Loucy (cell line): ENCODE measurements around the gene MALAT1.
A peak's percentile ranks its signal among the peaks of the same experiment; 100 is the strongest.

Experiments used
- H2AFZ ChIP-seq: fragments of 200-600 bp; sonication (generic); 2 replicates; pipeline ENCODE4 v1.6.0; 2016; ENCODE audit warnings: antibody characterized with exemption, mild to moderate bottlenecking, low read length, moderate library complexity
- H3F3A ChIP-seq: fragments of 200-600 bp; 2 replicates; pipeline ENCODE4 v1.6.0; 2016; ENCODE audit warnings: antibody characterized with exemption, low read depth, mild to moderate bottlenecking
- H3K27me3 ChIP-seq: fragments of 200-600 bp; sonication (generic); 2 replicates; pipeline ENCODE4 v1.6.1; 2014; ENCODE audit warnings: low read length, mild to moderate bottlenecking; ENCODE audit not compliant: insufficient read depth, poor library complexity, severe bottlenecking
- H3K36me3 ChIP-seq: fragments of 200-600 bp; sonication (generic); 2 replicates; pipeline ENCODE4 v1.6.1; 2016; ENCODE audit warnings: low read length; ENCODE audit not compliant: insufficient read depth
- H3K4me1 ChIP-seq: fragments of 200-600 bp; sonication (generic); 2 replicates; pipeline ENCODE4 v1.5.1; 2014; ENCODE audit warnings: low read length, mild to moderate bottlenecking; ENCODE audit not compliant: insufficient read depth, poor library complexity, severe bottlenecking
- H3K4me2 ChIP-seq: fragments of 200-600 bp; sonication (generic); 2 replicates; pipeline ENCODE4 v1.6.0; 2014; ENCODE audit warnings: antibody characterized with exemption, low read length, low read depth, mild to moderate bottlenecking; ENCODE audit not compliant: poor library complexity, severe bottlenecking
- H3K4me3 ChIP-seq: fragments of 200-600 bp; sonication (generic); 2 replicates; pipeline ENCODE4 v1.5.1; 2014; ENCODE audit warnings: low read length, mild to moderate bottlenecking, mixed read lengths; ENCODE audit not compliant: poor library complexity, severe bottlenecking
- H3K79me2 ChIP-seq: fragments of 200-600 bp; sonication (generic); 2 replicates; pipeline ENCODE4 v1.6.1; 2014; ENCODE audit warnings: low read length; ENCODE audit not compliant: insufficient read depth
- H3K9ac ChIP-seq: fragments of 200-600 bp; sonication (generic); 2 replicates; pipeline ENCODE4 v1.6.0; 2014; ENCODE audit warnings: mild to moderate bottlenecking, low read depth, low read length, moderate library complexity; ENCODE audit not compliant: poor library complexity, severe bottlenecking
- H3K9me2 ChIP-seq: fragments of 200-600 bp; sonication (generic); replicated peaks from 2 replicates; pipeline ENCODE4 v1.6.1; 2016; ENCODE audit warnings: low read depth, low read length, mixed read lengths
- H3K9me3 ChIP-seq: fragments of 200-600 bp; sonication (generic); 2 replicates; pipeline ENCODE4 v1.6.1; 2014; ENCODE audit warnings: mild to moderate bottlenecking, antibody characterized with exemption, low read length, low read depth; ENCODE audit not compliant: insufficient read depth
- H4K20me1 ChIP-seq: fragments of 200-600 bp; sonication (generic); 2 replicates; pipeline ENCODE4 v1.6.0; 2014; ENCODE audit warnings: antibody characterized with exemption, low read length, mild to moderate bottlenecking; ENCODE audit not compliant: insufficient read depth, poor library complexity, severe bottlenecking
- CTCF ChIP-seq: fragments of 200-600 bp; sonication (generic); conservative IDR thresholded peaks from 2 replicates; pipeline ENCODE4 v1.5.1; 2014; ENCODE audit warnings: mild to moderate bottlenecking, antibody characterized with exemption, low read length
- EZH2phosphoT487 ChIP-seq: fragments of 200-600 bp; IDR thresholded peaks from 2 replicates; pipeline ENCODE4 v1.6.1; 2018; ENCODE audit warnings: antibody characterized with exemption, mild to moderate bottlenecking, moderate library complexity, borderline replicate concordance

Gene MALAT1

GRCh38 chr11:65530157-65530496 lies 31.3 kb downstream of the MALAT1 start:
- Histone ChIP-seq H3F3A (no peaks in the 10 kb centered on the region), H3K36me3 (peaks cover 24% of the 10 kb centered on the region; the same call in 1 of the 2 replicates), H3K9me3 (no peaks in the 10 kb centered on the region), H3K4me1 (peaks cover 19% of the 10 kb centered on the region), H4K20me1 (peaks cover 11% of the 10 kb centered on the region), H3K79me2 (peaks cover 22% of the 10 kb centered on the region), H3K27me3 (no peaks in the 10 kb centered on the region), H3K4me3 (no peak overlapping the region), H3K4me2 (no peak overlapping the region), H2AFZ (no peak overlapping the region), H3K9ac (no peak overlapping the region), H3K9me2 (no peaks in the 10 kb centered on the region)
- TF ChIP-seq CTCF (peak; percentile 62), EZH2phosphoT487 (no peak)

DNA sequence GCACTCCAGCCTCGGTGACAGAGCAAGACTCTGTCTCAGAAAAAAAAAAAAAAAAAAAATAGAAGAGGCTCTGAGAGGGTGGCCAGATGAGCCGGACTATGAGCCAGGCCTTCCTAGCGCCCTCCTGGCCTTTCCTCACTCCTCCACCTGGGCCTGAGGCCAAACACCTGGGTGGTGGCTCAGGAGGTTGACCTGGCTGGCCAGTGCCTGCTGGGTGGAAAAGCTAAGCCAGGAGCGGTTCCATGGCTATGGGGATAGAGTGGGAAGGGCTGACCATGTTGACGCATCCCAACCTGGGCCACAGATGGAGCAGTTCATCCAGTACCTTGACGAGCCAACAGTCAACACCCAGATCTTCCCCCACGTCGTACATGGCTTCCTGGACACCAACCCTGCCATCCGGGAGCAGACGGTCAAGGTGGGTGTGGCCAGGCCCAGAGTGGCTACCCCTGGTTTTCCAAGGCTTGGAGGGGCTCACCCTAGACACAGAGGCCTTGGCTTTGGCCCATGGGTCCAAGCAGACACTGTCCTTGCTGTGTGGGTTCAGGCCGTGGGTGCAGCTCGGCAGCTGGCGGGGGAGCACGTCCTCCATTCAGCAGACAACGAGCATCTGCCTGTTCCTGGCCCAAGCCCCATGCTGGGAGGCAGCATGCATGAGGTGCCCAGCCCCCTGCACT lies 33.7 kb downstream of the MALAT1 start:
- H3F3A ChIP-seq: no peaks in the 10 kb centered on the region
- no peaks in the 10 kb centered on the region for H4K20me1 ChIP-seq
- peaks cover 24% of the 10 kb centered on the region; the same call in 1 of the 2 replicates for H3K36me3 ChIP-seq
- no peak overlapping the region for H2AFZ ChIP-seq
- no peaks in the 10 kb centered on the region for H3K79me2 ChIP-seq
- H3K9me3 ChIP-seq: no peaks in the 10 kb centered on the region
- TF ChIP-seq CTCF: no peak
- TF ChIP-seq EZH2phosphoT487: no peak
- H3K27me3 ChIP-seq: no peaks in the 10 kb centered on the region
- no peaks in the 10 kb centered on the region for H3K9me2 ChIP-seq
- H3K4me2 ChIP-seq: no peak overlapping the region
- peaks cover 7% of the 10 kb centered on the region for H3K4me1 ChIP-seq
- no peak overlapping the region for H3K9ac ChIP-seq
- no peak overlapping the region for H3K4me3 ChIP-seq

GRCh38 chr11:65535102-65535501 lies 36.3 kb downstream of the MALAT1 start:
- H3K9ac ChIP-seq: no peak overlapping the region
- no peak for TF ChIP-seq CTCF
- no peak for TF ChIP-seq EZH2phosphoT487
- H4K20me1 ChIP-seq: no peaks in the 10 kb centered on the region
- H3K27me3 ChIP-seq: no peaks in the 10 kb centered on the region
- H3K4me3 ChIP-seq: no peak overlapping the region
- no peaks in the 10 kb centered on the region for H3K79me2 ChIP-seq
- no peaks in the 10 kb centered on the region for H3F3A ChIP-seq
- no peak overlapping the region for H3K4me2 ChIP-seq
- peaks cover under 1% of the 10 kb centered on the region for H3K4me1 ChIP-seq
- no peaks in the 10 kb centered on the region for H3K9me3 ChIP-seq
- no peaks in the 10 kb centered on the region for H3K9me2 ChIP-seq
- no peak overlapping the region for H2AFZ ChIP-seq
- H3K36me3 ChIP-seq: peaks cover 24% of the 10 kb centered on the region; the same call in 1 of the 2 replicates
